Frontal cortex (tissue), 4 donors: ENCODE results near the gene MLXIPL. TPM values are rescaled to one million over a fixed set of nuclear protein-coding genes. Genes with fewer than 3 reads are reported as not detected.
A peak's percentile ranks its signal among the peaks of the same experiment; 100 is the strongest.
"Not testable (repeated sequence)": the region's sequence is repeated elsewhere in the genome, so short reads cannot be mapped to it uniquely, and the experiment has no call there.

Source experiments
- DNase-seq, 2 donors: peaks; one replicate each; pipeline ENCODE4 v3.0.0; 2012; ENCODE audit warnings: low spot score in 2 of 2
- FAIRE-seq: peaks from 2 replicates; lab custom pipeline; 2012; peaks lifted over from hg19 to GRCh38; lab: Jason Lieb, UNC
- total RNA-seq: library from RNA; depleted of rRNA; stranded (reverse); fragments of >200 nt; gene quantifications from one replicate; pipeline ENCODE4 v1.2.3, GENCODE V29; 2014
- donor health status: control.
- donor health status: control.
- donor health status: control.

MLXIPL gene
- not detected for total RNA-seq

DNA sequence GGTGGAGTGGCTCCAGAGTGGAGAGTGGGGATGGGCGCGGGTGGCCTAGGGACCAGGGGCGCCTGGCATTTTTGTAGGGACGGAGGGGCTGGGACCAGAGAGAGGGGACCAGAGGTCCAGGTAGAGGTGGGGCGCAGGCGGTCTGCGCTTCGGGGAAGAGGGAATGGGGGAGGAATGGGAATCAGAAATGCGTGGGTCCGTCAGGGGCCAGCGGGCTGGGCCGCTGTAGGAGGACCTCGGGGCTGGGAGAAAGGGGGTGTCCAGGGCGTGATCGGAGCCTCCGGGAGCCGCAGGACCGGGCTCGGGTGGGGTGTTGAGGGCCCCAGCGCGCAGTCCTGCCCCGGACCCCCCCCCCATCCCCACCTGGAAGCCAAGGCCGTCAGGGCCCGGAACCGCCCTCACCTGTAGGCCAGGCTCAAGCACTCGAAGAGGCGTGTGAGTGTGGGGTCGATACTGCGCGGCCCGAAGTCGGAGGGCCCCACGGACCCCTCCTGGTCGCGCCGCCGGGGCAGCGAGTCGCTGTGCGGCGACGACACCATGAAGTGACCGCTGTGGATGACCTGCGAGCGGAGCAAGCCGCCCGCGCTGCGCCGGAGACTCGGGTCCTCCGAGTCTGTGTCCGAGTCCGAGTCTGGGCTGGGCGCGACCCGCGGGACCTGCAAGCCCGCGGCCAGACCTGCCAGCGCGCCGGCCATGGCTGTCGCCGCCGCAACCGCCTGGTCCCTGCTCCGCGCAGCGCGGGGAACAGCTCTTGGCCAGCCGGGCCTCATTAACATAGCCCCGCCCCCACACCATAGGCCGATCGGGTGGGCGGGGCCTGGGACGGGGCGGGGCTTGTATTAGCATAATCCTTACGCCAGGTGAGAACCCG lies at the start of gene MLXIPL:
MLXIPL (minus strand) TSS at position 725 of the 871 bp plus-strand sequence; CDS start at position 695, 30 bp downstream.
- no peak for FAIRE-seq
- DNase-seq, result peak; percentile 71 to 90

- DNase-seq (no peak), FAIRE-seq (no peak)
Observed at GRCh38 chr7:73671857-73672445, 47.6 kb upstream of the MLXIPL start.

DNA sequence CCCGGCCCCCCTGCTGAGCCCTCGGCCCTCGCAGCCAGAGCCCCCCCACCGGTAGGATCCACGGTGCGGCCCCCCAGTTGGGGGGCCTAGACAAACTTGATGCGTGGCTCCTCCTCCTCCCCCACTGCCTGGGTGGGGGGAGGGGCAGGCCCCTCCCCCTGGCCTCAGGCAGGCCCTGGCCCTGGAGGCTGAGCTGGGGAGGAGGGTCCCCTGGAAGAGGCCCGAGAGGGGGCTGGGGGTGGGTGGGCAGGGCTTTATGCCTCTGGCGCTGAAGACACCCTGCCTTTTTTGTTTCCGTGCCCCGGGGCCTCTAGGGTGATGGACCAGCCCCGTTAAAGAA lies 47.0 kb upstream of the MLXIPL start:
- FAIRE-seq, result no peak
- DNase-seq, result no peak

GRCh38 chr7:73669858-73670385 lies 45.6 kb upstream of the MLXIPL start:
- DNase-seq (no peak), FAIRE-seq (no peak)

GRCh38 chr7:73669288-73669701 lies 45.0 kb upstream of the MLXIPL start:
- no peak for FAIRE-seq
- no peak for DNase-seq

GRCh38 chr7:73668886-73669230 lies 44.5 kb upstream of the MLXIPL start:
- DNase-seq, result no peak
- FAIRE-seq, result no peak

DNA sequence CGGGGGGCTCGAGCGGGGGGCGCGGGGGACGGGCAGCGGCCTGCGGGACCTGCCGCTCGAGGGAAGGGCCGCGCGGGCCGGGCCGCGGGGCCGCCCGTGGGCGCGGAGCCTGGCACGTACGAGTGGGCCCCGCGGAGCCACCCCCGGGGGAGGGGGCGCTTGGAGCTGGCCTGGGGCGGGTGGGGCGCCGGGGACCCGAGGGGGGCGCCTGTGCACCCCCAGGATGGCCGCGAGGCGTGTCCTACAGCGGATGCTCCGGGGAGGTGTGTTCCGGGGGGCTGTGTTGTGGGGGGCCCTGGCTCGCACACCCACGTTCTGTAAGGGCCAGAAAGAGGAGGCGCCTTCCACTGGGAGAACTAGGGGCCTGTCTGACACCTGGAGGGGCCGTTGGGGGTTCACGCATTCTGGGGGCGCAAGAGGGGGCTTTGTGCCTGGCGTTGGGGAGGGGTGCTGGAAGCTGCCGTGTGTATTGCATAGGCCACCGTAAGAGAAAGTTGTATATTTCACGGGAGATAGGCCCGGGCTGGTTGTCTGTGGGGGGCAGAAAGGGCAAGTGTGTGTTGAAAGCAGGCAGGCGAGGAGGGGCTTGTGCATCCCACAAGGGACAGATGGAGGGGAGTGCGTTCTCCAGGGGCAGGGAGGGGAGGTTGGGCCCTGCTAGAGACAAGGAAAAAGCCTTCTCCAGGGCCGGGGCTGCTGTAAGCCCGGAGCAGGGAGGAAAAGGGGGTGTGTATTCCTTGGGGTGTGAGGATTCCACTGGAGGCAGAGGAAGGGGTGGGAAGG lies 44.0 kb upstream of the MLXIPL start:
- FAIRE-seq (no peak), DNase-seq (peak in 1 of 2 donors; percentile 58)

GRCh38 chr7:73667344-73668102 lies 43.2 kb upstream of the MLXIPL start, which contains the start of gene VPS37D:
Gene VPS37D (plus strand): TSS chr7:73667831. CDS start chr7:73667959, 128 bp downstream.
- DNase-seq (peak; percentile 96 to 97), FAIRE-seq (no peak)

DNA sequence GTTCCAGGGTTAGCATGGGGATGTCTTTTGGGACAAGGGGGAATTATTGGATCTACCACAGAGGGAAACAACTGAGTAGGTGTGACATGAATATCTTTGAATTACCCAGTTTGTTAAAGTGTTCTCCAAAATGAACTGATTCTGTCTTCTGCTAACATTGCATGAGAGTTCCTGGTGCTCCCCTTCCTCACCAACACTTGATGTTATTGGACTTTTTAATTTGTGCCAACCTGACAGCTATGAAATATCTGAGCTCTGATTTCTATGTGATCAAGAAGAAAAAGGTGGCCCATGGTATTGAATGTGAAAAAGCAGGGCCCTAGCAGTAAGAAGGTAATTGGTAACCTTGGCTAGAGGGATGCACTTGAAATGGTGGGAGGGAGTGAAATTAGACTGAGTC lies 38.7 kb upstream of the MLXIPL start:
- no peak for FAIRE-seq
- DNase-seq, result no peak

DNA sequence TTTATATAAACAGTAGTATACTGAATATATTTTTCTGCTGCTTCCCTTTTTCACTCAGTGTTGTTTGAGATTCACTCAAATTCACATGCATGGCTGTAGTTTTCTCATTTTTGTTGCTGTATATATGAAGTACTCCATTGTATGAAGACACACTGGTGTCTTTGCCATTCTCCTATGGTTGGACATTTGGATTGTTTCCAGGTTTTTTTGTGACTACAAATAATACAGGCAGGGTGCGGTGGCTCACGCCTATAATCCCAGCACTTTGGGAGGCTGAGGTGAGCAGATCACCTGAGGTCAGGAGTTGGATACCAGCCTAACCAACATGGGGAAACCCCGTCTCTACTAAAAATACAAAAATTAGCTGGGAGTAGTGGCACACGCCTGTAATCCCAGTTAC lies 36.3 kb upstream of the MLXIPL start:
- FAIRE-seq, DNase-seq: not testable (repeated sequence)

GRCh38 chr7:73659983-73660382 lies 35.7 kb upstream of the MLXIPL start:
- no peak for FAIRE-seq
- DNase-seq, result no peak

DNA sequence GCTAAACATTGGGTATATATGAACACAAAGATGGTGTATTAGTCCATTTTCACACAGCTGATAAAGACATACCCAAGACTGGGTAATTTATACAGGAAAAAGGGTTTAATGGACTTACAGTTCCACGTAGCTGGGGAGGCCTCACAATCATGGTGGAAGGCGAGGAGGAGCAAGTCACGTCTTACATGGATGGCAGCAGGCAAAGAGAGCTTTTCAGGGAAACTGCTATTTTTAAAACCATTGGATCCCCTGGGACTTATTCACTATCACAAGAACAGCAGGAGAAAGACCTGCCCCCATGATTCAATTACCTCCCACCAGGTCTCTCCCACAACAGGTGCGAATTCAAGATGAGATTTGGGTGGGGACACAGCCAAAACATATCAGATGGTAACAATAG lies 31.0 kb upstream of the MLXIPL start:
- not testable (repeated sequence) for FAIRE-seq, DNase-seq

GRCh38 chr7:73652541-73652949 lies 28.2 kb upstream of the MLXIPL start:
- FAIRE-seq, result no peak

DNA sequence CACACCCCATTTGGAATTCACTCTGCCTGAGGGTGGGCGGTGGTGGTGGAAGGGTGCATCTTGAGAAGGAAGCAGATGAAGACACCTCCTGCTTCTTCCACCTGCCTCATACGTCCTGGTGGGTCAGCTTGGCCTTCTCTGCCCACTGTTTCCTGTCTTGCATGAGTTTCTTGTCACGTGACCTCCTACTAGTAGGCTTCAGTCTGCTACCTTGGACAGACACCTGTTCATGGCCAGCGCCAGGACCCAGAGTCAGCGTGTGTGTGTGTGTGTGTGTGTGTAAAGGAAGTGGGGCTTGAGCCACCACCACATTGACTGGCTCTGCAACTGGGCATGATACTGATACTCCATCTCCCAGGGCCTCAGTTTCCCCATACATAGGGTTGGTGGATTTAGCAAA lies 26.2 kb upstream of the MLXIPL start:
- FAIRE-seq (no peak), DNase-seq (no peak)

More at GRCh38 chr7:73652541-73652949, 28.2 kb upstream of the MLXIPL start:
- no peak for DNase-seq

DNA sequence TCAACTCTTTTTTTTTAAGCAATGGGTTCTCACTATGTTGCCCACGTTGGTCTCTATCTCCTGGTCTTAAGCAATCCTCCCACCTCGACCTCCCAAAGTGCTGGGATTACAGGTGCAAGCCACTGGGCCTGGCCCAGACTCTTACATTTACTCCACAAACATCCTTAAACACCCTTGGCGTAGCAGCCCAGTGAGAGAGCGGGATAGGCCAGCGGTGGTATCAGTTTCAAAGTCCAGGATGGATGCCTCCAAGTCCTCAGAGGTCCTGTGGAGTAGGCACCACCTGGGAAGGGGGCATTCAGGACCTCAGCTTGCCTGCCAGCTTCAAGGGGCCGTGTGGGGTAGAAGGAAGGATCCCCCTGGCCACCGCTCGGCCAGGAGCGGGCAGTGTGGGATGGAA lies 25.3 kb upstream of the MLXIPL start:
- DNase-seq (no peak), FAIRE-seq (no peak)

- no peak for FAIRE-seq
- DNase-seq, result no peak
Observed at GRCh38 chr7:73648593-73649332, 24.4 kb upstream of the MLXIPL start.

- FAIRE-seq (no peak), DNase-seq (peak; percentile 51 to 71)
Observed at GRCh38 chr7:73647725-73648592, 23.6 kb upstream of the MLXIPL start.
